Activated CD8-positive, alpha-beta T cell treated with anti-CD3 and anti-CD28 coated beads, Interleukin-2, amount 10 ng/mL, durations not matched to agents 7 days and 5 days (primary cell): ENCODE data around the gene ATRAID. TPM values are rescaled to one million over a fixed set of nuclear protein-coding genes. Genes with fewer than 3 reads are reported as not detected.

Source experiments
- ATAC-seq: fragments of 150-1000 bp; cut with Tn5 transposase; one replicate; pipeline ENCODE4 v1.10.0; 2021; ENCODE audit warnings: moderate library complexity
- CTCF ChIA-PET: fragments of 350-600 bp; sonication (Branson Sonifier 250); formaldehyde crosslinking; loops from one replicate; lab custom pipeline; 2021; ENCODE audit warnings: antibody characterized with exemption; lab: Charles Lee
- POLR2A ChIA-PET: fragments of 350-600 bp; sonication (Branson Sonifier 250); formaldehyde crosslinking; loops from one replicate; lab custom pipeline; 2021; ENCODE audit warnings: antibody characterized with exemption; lab: Charles Lee
- DNase-seq: peaks from one replicate; pipeline ENCODE4 v3.0.0-alpha.2; 2020
- H3K27ac Mint-ChIP-seq: one replicate; pipeline ENCODE4 v1.8.0; 2021; ENCODE audit warnings: mild to moderate bottlenecking, mixed read lengths
- H3K27me3 Mint-ChIP-seq: one replicate; pipeline ENCODE4 v1.8.0; 2021; ENCODE audit warnings: low read depth, mixed read lengths
- H3K36me3 Mint-ChIP-seq: one replicate; pipeline ENCODE4 v1.8.0; 2021; ENCODE audit warnings: low read depth, mixed read lengths
- H3K4me1 Mint-ChIP-seq: one replicate; pipeline ENCODE4 v1.8.0; 2021; ENCODE audit warnings: low read depth, mixed read lengths
- H3K4me3 Mint-ChIP-seq: one replicate; pipeline ENCODE4 v1.8.0; 2021; ENCODE audit warnings: mild to moderate bottlenecking, mixed read lengths
- H3K9me3 Mint-ChIP-seq: one replicate; pipeline ENCODE4 v1.8.0; 2022; ENCODE audit warnings: mixed read lengths; ENCODE audit not compliant: insufficient read depth
- total RNA-seq, 2 experiments: library from RNA; stranded (reverse); gene quantifications; one replicate each; pipeline ENCODE4 v1.2.3, GENCODE V29; 2021

The ATRAID gene
- total RNA-seq, 2 experiments from 2014 or later = 60.2 to 64.7 TPM

DNA sequence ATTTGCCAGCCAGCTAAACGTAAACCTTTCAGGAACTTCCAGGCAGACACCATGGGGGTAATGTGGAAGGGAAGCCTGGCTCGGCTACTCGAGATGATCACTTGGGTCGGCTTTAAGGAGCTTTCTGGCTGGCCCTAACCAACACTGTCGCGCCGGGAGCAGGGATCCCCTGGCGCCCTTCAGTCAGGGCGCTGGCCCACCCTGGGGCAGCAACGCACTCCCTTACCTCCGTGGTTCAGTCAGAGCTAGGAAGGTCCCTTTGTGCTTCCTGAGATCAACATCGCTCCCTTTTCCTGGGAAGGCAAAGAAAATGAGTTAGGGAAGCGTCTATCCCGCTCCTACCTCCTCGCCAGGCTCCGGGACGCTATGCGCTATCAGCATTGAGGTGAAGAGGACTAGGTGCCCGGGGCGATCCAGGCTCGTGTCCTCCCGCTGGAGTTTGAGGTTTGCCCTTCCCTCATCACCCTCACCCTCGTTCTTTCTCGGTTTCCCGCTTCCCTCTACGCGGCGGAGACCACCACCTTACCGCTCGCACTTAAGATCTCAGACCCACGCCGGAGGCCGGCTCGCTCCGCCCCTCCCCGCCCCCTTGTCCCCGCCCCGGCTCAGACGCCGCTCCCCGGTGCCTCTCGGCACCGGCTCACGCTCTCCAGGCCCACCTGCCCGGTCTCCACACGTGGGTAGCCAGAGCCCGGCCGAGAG is 449 bp upstream of the ATRAID start:
- Mint-ChIP-seq H3K27me3 (no peaks in the 10 kb centered on the region), H3K4me1 (peaks cover 42% of the 10 kb centered on the region), H3K4me3 (peak overlapping the region; percentile 98), H3K9me3 (no peaks in the 10 kb centered on the region), H3K36me3 (peaks cover 48% of the 10 kb centered on the region), H3K27ac (peak overlapping the region; percentile 91)
- no peak for ATAC-seq
- DNase-seq = no peak
- ChIA-PET CTCF (interaction anchor here (0.7 to 1.0 kb wide), 3 partner anchors 68 to 113 kb away, joined by 3 read pairs; no protein-coding TSS in a partner anchor), POLR2A (interaction anchor here (0.7 to 1.3 kb wide), 10 partner anchors 8 to 224 kb away, joined by 3 to 6 read pairs (median 3); no protein-coding TSS in a partner anchor)

DNA sequence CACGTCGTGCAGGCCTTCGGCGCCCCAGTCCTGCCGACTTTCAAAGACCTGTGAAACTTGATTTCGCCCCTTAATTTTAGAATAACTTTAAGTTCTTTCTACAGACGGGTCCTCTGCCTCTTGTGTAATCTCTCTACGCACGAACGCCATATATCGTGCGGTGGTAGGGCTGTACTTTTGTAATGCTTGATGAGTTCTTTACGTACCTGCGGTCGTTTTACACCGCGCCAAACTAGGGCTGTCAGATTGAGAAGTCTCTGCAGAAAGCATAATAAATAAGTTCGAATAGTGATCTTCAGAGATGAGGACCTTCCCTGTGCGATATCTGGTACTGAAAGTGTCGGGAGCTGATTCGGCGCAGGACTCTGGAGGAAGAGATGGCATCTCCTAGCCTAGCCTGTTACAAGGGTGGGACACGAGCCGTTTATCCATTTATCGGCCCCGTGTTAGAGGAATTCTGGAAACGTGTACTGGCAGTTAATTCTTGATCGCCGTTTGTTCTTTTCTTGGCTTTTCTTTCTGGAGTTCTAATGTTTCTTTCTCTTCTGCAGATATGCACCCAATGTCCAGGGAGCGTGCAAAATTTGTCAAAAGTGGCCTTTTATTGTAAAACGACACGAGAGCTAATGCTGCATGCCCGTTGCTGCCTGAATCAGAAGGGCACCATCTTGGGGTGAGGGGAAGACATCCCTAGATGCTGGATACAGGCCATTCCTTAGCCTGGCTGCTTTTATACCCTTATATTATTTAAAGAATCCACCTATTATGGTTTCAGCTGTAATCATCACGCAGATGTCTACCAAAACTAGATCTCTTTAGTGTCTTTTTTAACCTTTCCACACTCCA is 1.0 kb downstream of the ATRAID start:
- CTCF ChIA-PET = interaction anchor here (0.8 to 1.2 kb wide), 5 partner anchors 67 to 251 kb away, joined by 3 to 5 read pairs (median 4); no protein-coding TSS in a partner anchor
- DNase-seq (peak; percentile 74), ATAC-seq (peak; percentile 31)
- H3K27ac Mint-ChIP-seq = peak overlapping the region; percentile 99
- H3K4me3 Mint-ChIP-seq = peak overlapping the region; percentile 98
- POLR2A ChIA-PET = interaction anchor here (0.6 to 1.3 kb wide), 13 partner anchors 9 to 163 kb away, joined by 3 to 6 read pairs (median 3); partner anchors contain the start of gene AGBL5
- H3K27me3 Mint-ChIP-seq = no peaks in the 10 kb centered on the region
- H3K36me3 Mint-ChIP-seq = peaks cover 49% of the 10 kb centered on the region
- no peaks in the 10 kb centered on the region for H3K9me3 Mint-ChIP-seq
- peaks cover 53% of the 10 kb centered on the region for H3K4me1 Mint-ChIP-seq

DNA sequence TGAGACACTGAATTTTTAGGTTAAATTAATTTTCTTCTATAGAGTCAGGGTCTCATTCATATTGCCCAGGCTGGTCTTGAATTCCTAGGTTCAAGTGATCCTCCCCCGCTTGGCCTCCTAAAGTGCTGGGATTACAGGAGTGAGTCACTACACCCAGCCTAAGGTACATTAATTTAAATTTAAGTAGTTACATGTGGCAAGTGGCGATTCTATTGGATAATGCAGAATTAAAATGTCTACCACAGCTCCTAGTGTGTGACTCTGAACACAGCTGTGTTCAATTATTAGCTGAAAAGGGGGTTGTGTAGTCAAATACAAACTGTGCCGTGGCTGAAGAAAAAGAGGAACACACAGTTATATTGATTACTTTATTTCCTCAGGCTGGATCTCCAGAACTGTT is 3.1 kb downstream of the ATRAID start:
- ChIA-PET POLR2A (no interaction called here), CTCF (no interaction called here)
- DNase-seq = no peak
- Mint-ChIP-seq H3K4me3 (no peak overlapping the region), H3K27me3 (no peaks in the 10 kb centered on the region), H3K27ac (no peak overlapping the region), H3K4me1 (peaks cover 56% of the 10 kb centered on the region), H3K9me3 (no peaks in the 10 kb centered on the region), H3K36me3 (peaks cover 59% of the 10 kb centered on the region)
- no peak for ATAC-seq

DNA sequence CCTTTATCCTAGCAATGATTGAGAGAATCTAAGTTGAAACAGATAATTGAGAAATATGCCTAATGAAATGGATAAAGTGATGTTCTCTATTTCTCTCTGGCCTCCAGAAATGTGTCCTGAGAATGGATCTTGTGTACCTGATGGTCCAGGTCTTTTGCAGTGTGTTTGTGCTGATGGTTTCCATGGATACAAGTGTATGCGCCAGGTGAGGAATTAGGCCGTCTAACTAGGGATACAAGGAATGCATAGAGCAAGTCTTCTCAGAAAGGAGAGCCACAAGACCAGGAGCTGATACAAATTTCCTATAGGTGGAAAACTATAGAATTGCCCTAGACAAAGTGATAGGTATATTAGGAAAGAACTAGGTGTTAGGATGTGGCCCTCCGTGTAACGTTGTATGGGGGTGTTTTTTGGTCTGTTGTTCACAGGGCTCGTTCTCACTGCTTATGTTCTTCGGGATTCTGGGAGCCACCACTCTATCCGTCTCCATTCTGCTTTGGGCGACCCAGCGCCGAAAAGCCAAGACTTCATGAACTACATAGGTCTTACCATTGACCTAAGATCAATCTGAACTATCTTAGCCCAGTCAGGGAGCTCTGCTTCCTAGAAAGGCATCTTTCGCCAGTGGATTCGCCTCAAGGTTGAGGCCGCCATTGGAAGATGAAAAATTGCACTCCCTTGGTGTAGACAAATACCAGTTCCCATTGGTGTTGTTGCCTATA is 4.7 kb downstream of the ATRAID start:
- no peaks in the 10 kb centered on the region for H3K9me3 Mint-ChIP-seq
- H3K4me1 Mint-ChIP-seq = peaks cover 52% of the 10 kb centered on the region
- peaks cover 70% of the 10 kb centered on the region for H3K36me3 Mint-ChIP-seq
- CTCF ChIA-PET = interaction anchor here (1.1 kb wide), 1 partner anchor 83 kb away, joined by 4 read pairs; no protein-coding TSS in a partner anchor
- no peaks in the 10 kb centered on the region for H3K27me3 Mint-ChIP-seq
- no peak for ATAC-seq
- H3K4me3 Mint-ChIP-seq = peak overlapping the region; percentile 97
- no peak for DNase-seq
- POLR2A ChIA-PET = interaction anchor here (0.5 to 1.5 kb wide), 3 partner anchors 142 to 307 kb away, joined by 3 to 4 read pairs (median 4); no protein-coding TSS in a partner anchor
- peak overlapping the region; percentile 95 for H3K27ac Mint-ChIP-seq

DNA sequence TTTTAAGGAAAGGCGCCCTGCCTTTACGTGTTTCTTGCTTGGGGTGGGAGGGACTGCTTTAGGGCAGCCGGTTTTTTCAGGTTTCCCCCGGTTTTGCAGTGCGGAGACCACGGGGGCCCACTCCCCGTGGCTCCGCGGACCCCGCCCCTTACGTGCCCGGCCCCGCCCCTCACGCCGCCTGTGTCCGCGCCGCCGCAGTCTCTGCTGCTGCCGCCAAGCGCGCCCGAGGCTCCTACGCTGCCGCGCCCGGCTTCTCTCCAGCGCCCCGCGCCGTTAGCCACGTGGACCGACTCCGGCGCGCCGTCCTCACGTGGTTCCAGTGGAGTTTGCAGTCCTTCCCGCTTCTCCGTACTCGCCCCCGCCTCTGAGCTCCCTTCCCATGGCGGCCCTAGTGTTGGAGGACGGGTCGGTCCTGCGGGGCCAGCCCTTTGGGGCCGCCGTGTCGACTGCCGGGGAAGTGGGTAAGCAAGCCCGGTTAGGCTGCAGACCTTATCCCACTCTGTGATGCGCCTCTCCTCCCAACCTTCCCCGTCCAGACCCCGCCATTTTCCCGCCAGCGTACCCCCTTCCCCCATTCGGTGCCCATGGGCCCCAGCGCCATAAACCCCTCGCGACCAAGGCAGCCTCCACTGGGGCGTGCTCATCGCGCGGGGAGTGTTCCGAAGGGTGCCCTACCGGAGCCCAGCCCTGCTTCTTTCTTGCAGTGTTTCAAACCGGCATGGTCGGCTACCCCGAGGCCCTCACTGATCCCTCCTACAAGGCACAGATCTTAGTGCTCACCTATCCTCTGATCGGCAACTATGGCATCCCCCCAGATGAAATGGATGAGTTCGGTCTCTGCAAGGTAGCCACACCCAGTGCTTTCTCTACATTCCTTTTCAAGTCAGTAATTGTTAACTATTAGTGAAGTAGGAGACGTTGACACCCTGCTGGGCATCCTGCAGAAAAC is 5.6 kb downstream of the ATRAID start, which contains the start of gene CAD:
Gene CAD, plus strand, starts transcription at position 197 of the 949 bp plus-strand sequence. Its CDS starts 183 bp downstream, at position 380.
- Mint-ChIP-seq H3K27me3 (no peaks in the 10 kb centered on the region), H3K4me1 (peaks cover 52% of the 10 kb centered on the region), H3K36me3 (peaks cover 75% of the 10 kb centered on the region), H3K9me3 (no peaks in the 10 kb centered on the region), H3K4me3 (peak within 1 kb of the TSS; percentile 97), H3K27ac (peak within 1 kb of the TSS; percentile 95)
- POLR2A ChIA-PET = interaction anchor here (0.5 to 1.5 kb wide), 3 partner anchors 143 to 308 kb away, joined by 3 to 4 read pairs (median 4); no protein-coding TSS in a partner anchor
- CTCF ChIA-PET = interaction anchor here (1.1 kb wide), 1 partner anchor 84 kb away, joined by 4 read pairs; no protein-coding TSS in a partner anchor
- peak; percentile 90 for DNase-seq
- ATAC-seq = peak; percentile 89

DNA sequence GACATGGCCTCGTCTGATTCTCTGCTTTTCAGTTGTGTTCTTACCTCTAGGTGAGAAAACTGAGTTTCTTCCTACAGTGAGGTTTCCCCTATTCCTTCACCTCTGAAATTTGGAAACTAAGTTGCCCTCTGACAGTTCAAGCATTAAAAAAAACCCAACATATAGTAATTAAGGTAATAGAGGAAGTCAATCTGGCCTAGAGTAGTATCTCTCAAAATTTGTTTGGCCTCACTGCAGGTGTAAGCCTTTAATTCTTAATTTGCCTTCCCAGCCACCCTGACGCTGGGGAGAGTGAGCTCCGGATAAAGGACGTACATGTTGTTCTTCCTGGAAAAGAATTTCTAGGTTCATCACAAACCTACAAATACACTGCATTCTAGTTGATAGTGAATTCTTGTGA is 6.8 kb downstream of the ATRAID start:
- Mint-ChIP-seq H3K9me3 (no peaks in the 10 kb centered on the region), H3K27ac (peak overlapping the region; percentile 95), H3K36me3 (peaks cover 76% of the 10 kb centered on the region), H3K27me3 (no peaks in the 10 kb centered on the region), H3K4me3 (peak overlapping the region; percentile 97), H3K4me1 (peaks cover 44% of the 10 kb centered on the region)
- ChIA-PET CTCF (interaction anchor here (0.7 to 1.6 kb wide), 3 partner anchors 47 to 110 kb away, joined by 3 read pairs; no protein-coding TSS in a partner anchor), POLR2A (no interaction called here)
- DNase-seq (no peak), ATAC-seq (no peak)

DNA sequence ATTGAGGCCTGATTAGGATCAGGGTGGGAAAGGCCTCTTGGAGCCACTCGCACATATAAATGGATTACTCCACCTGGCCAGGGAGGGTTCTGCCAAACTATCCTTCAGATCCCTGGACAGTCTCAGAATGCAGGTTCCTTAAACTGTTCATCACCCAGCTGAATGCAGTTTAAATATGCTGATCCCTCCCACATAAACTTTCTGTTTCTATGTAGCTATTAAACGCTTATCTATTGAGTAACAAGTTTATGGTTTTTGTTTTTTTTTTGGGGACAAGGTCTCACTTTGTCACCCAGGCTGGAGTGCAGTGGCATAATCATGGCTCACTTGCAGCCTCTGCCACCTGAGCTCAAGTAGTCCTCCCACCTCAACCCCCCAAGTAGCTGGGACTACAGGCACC is 7.2 kb downstream of the ATRAID start:
- Mint-ChIP-seq H3K4me3 (peak overlapping the region; percentile 97), H3K27me3 (no peaks in the 10 kb centered on the region), H3K9me3 (no peaks in the 10 kb centered on the region), H3K27ac (no peak overlapping the region), H3K4me1 (peaks cover 41% of the 10 kb centered on the region), H3K36me3 (peaks cover 76% of the 10 kb centered on the region)
- POLR2A ChIA-PET = no interaction called here
- CTCF ChIA-PET = interaction anchor here (0.7 to 1.6 kb wide), 3 partner anchors 46 to 110 kb away, joined by 3 read pairs; no protein-coding TSS in a partner anchor
- no peak for ATAC-seq
- DNase-seq = no peak

DNA sequence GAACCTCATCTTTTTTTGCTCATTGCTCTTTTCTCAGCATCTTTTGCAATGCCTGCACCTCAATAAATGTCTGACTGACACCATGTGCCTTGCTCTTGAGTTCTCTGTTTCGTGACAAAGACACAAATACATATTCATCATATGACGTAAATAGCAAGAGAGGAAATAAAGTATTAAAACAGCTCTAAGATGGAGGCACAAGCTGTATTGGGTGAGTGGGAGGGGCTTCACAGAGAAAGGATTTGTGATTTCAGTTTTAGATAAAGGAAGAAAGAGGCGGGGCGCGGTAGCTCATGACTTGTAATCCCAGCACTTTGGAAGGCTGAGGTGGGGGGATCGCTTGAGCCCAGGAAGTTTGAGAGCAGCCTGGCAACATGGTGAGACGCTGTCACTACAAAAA is 8.2 kb downstream of the ATRAID start:
- ChIA-PET POLR2A (no interaction called here), CTCF (interaction anchor here (1.2 to 1.6 kb wide), 2 partner anchors 45 to 60 kb away, joined by 3 read pairs; no protein-coding TSS in a partner anchor)
- peaks cover 82% of the 10 kb centered on the region for H3K36me3 Mint-ChIP-seq
- H3K27ac Mint-ChIP-seq = no peak overlapping the region
- no peak for ATAC-seq
- no peak overlapping the region for H3K4me3 Mint-ChIP-seq
- no peaks in the 10 kb centered on the region for H3K27me3 Mint-ChIP-seq
- DNase-seq = no peak
- H3K4me1 Mint-ChIP-seq = peaks cover 38% of the 10 kb centered on the region
- no peaks in the 10 kb centered on the region for H3K9me3 Mint-ChIP-seq

DNA sequence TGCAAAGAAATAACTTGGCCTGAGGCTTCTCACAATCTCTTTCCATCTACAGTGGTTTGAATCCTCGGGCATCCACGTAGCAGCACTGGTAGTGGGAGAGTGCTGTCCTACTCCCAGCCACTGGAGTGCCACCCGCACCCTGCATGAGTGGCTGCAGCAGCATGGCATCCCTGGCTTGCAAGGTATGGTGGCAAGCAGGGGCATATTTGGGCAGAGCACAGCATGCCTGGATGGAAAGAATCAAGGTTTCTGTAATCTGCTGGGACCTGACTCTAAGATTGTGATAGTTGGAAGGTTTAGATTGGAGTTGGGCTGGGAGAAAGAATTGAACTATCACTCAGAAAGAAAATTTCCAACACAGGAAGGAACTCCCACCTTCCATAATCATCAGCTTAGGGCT is 9.3 kb downstream of the ATRAID start:
- ChIA-PET POLR2A (interaction anchor here (0.7 kb wide), 1 partner anchor 701 kb away, joined by 3 read pairs; no protein-coding TSS in a partner anchor), CTCF (no interaction called here)
- Mint-ChIP-seq H3K36me3 (peaks cover 78% of the 10 kb centered on the region), H3K27me3 (no peaks in the 10 kb centered on the region), H3K9me3 (no peaks in the 10 kb centered on the region), H3K4me1 (peaks cover 34% of the 10 kb centered on the region), H3K27ac (no peak overlapping the region), H3K4me3 (no peak overlapping the region)
- DNase-seq (no peak), ATAC-seq (no peak)

DNA sequence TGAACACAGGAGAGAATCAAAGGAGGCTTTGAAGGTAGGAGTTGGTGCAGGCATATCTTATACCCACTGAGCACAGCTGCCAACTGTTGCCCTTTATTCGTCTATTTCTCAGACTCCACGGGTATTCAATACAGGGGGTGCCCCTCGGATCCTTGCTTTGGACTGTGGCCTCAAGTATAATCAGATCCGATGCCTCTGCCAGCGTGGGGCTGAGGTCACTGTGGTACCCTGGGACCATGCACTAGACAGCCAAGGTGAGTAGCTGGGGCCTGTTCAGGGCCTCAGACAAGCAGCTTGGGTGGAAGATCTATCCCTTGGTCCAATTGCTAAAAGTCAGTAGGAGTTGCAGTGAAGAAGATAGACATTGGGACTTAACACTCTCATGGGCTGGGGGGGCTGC is 10.6 kb downstream of the ATRAID start:
- H3K27ac Mint-ChIP-seq = no peak overlapping the region
- no peak overlapping the region for H3K4me3 Mint-ChIP-seq
- POLR2A ChIA-PET = interaction anchor here (1.1 kb wide), 1 partner anchor 11 kb away, joined by 3 read pairs; the partner anchor contains the start of genes ATRAID and SLC5A6
- peaks cover 77% of the 10 kb centered on the region for H3K36me3 Mint-ChIP-seq
- H3K9me3 Mint-ChIP-seq = no peaks in the 10 kb centered on the region
- CTCF ChIA-PET = no interaction called here
- DNase-seq = no peak
- no peak for ATAC-seq
- H3K27me3 Mint-ChIP-seq = no peaks in the 10 kb centered on the region
- peaks cover 24% of the 10 kb centered on the region for H3K4me1 Mint-ChIP-seq
